ENCODE data around the gene C11orf71. TPM values are rescaled to one million over a fixed set of nuclear protein-coding genes. Genes with fewer than 3 reads are reported as not detected.

The C11orf71 gene
- total and polyA plus RNA-seq, 9 of the 15 experiments (the other 6 are each of a cell fraction or from before 2014, with no cell fraction given): 2.9 to 15.1 (median 9.1) TPM

- Histone ChIP-seq H3K4me3 (no peak overlapping the region), H3K9me3 (replicated peaks; ENCODE audit: control insufficient read depth, insufficient read depth, low read depth, low read length) (no peaks in the 10 kb centered on the region), H3K9ac (ENCODE audit: insufficient read depth in 1 of 2, low read depth in 2 of 2, low read length in 2 of 2) (no peak overlapping the region), H3K9me1 (ENCODE audit: control insufficient read depth, insufficient read depth, low read length) (no peaks in the 10 kb centered on the region), H2AFZ (ENCODE audit: low read depth, low read length) (no peak overlapping the region), H4K20me1 (replicated peaks; ENCODE audit: control insufficient read depth, insufficient read depth, low read length) (no peaks in the 10 kb centered on the region), H3K36me3 (ENCODE audit: control insufficient read depth, insufficient read depth, low read length) (peaks cover 14% of the 10 kb centered on the region; the same call in 2 of the 3 replicates), H3K27me3 (ENCODE audit: control insufficient read depth in 2 of 2, insufficient read depth in 2 of 2, low read length in 2 of 2) (no peaks in the 10 kb centered on the region), H3K4me1 (replicated peaks in 1 of 2; ENCODE audit: control insufficient read depth in 2 of 2, insufficient read depth in 2 of 2, low read length in 2 of 2) (no peaks in the 10 kb centered on the region), H3K27ac (ENCODE audit: extremely low read depth, low read depth, low read length) (no peak overlapping the region), H3K79me2 (ENCODE audit: control insufficient read depth, insufficient read depth, low read length) (no peaks in the 10 kb centered on the region), H3K4me2 (ENCODE audit: insufficient read depth, low read length) (no peak overlapping the region)
- intact Hi-C loops (cut with micrococcal nuclease): no loop called here
- FAIRE-seq (no peak), ATAC-seq (no peak; the same call in 2 of the 3 replicates), DNase-seq (ENCODE audit: extremely low read depth in 1 of 4, low spot score in 3 of 4) (no peak)
- ChIA-PET CTCF (ENCODE audit: low intra/inter-chr PET ratio) (no interaction called here), POLR2A (interaction anchor here (1.1 to 1.5 kb wide), 2 partner anchors 11 to 13 kb away, joined by 3 to 4 read pairs; no protein-coding TSS in a partner anchor)
- WGBS (ENCODE audit: insufficient coverage, low coverage, missing lambda C conversion rate): 93% methylated on average over 10 of the region's 10 CpGs
- no TSS peak for BruUV-seq (replicated peaks)
- in situ Hi-C loops (cut with MboI): no loop called here
- TF ChIP-seq SUPT5H (IDR thresholded peaks at IDR 0.05) (no peak), KHSRP (IDR thresholded peaks at IDR 0.05) (no peak), HMBOX1 (IDR thresholded peaks at IDR 0.05) (no peak), ZHX1 (conservative IDR thresholded peaks at IDR 0.05; ENCODE audit: low read length) (no peak), SETDB1 (IDR thresholded peaks at IDR 0.05; ENCODE audit: low read length) (no peak), BMI1 (IDR thresholded peaks at IDR 0.05; ENCODE audit: low read length) (no peak), KLF13 (tag; IDR thresholded peaks at IDR 0.05; ENCODE audit: borderline replicate concordance, low read depth) (no peak), POLR2G (IDR thresholded peaks at IDR 0.05; ENCODE audit: low read depth, low read length) (no peak), NFXL1 (CRISPR knock-in tag; IDR thresholded peaks at IDR 0.05) (no peak), EP300 (IDR thresholded peaks at IDR 0.05; ENCODE audit: low read length) (no peak), ATF3 (IDR thresholded peaks at IDR 0.05) (no peak), ATF3 (CRISPR knock-in tag; conservative IDR thresholded peaks at IDR 0.05) (no peak), SRSF1 (IDR thresholded peaks at IDR 0.05; ENCODE audit: low read depth, low read length) (no peak), KDM1A (IDR thresholded peaks at IDR 0.05) (no peak), NELFE (IDR thresholded peaks at IDR 0.05; ENCODE audit: insufficient read depth, insufficient read length) (no peak), LEF1 (IDR thresholded peaks at IDR 0.05) (no peak), NFIC (IDR thresholded peaks at IDR 0.05) (no peak)
Measured at GRCh38 chr11:114413958-114414357, 13.6 kb upstream of the C11orf71 start.
